ENCODE results near the gene MPZL1.
"Not testable (repeated sequence)": the region's sequence is repeated elsewhere in the genome, so short reads cannot be mapped to it uniquely, and the experiment has no call there.

Gene MPZL1

DNA sequence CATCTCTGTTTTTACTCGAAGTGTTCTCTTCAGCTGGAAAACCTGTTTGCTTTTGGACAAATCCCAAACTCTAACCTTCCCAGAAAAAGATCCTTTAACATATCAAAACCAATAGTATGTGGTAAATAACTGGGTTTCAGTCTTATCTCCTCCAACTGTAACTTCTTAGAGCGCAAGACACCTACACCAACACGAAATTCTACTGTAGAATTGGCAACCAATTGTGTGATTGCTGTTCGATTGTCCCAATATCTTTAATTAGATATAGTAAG, 5.8 kb upstream of the MPZL1 start:
- no peak for TF ChIP-seq CTCF (IDR thresholded peaks at IDR 0.05)
- peak overlapping the region in 1 of 2 donors; percentile 39 for H3K27ac ChIP-seq

GRCh38 chr1:167717351-167717750, 4.4 kb upstream of the MPZL1 start:
- no peak overlapping the region for H3K27ac ChIP-seq
- TF ChIP-seq CTCF (IDR thresholded peaks at IDR 0.05): no peak

More for the DNA sequence above, 5.8 kb upstream of the MPZL1 start:
- no peak for DNase-seq (ENCODE audit: low spot score)
- H3K4me3 ChIP-seq: peak overlapping the region; percentile 89

GRCh38 chr1:167718914-167719691, 2.7 kb upstream of the MPZL1 start:
- no peak for TF ChIP-seq CTCF (IDR thresholded peaks at IDR 0.05)
- H3K4me3 ChIP-seq: no peak overlapping the region
- H3K27ac ChIP-seq: no peak overlapping the region
- DNase-seq (ENCODE audit: low spot score): no peak

More at GRCh38 chr1:167717351-167717750, 4.4 kb upstream of the MPZL1 start:
- no peak for DNase-seq (ENCODE audit: low spot score)
- no peak overlapping the region for H3K4me3 ChIP-seq

- not testable (repeated sequence) for H3K27ac ChIP-seq; H3K4me3 ChIP-seq; DNase-seq (ENCODE audit: low spot score)
These were observed 1.9 kb upstream of the MPZL1 start for GRCh38 chr1:167719715-167720421.

- peak overlapping the region; percentile 94 for H3K4me3 ChIP-seq
- no peak for DNase-seq (ENCODE audit: low spot score)
- TF ChIP-seq CTCF (IDR thresholded peaks at IDR 0.05): no peak
- H3K27ac ChIP-seq: peak overlapping the region; percentile 73 to 94
These were observed 691 bp upstream of the MPZL1 start for GRCh38 chr1:167720965-167721616.

- no peak for DNase-seq (ENCODE audit: low spot score)
- no peak for TF ChIP-seq CTCF (IDR thresholded peaks at IDR 0.05)
These were observed 529 bp downstream of the MPZL1 start for GRCh38 chr1:167722152-167722869.

DNA sequence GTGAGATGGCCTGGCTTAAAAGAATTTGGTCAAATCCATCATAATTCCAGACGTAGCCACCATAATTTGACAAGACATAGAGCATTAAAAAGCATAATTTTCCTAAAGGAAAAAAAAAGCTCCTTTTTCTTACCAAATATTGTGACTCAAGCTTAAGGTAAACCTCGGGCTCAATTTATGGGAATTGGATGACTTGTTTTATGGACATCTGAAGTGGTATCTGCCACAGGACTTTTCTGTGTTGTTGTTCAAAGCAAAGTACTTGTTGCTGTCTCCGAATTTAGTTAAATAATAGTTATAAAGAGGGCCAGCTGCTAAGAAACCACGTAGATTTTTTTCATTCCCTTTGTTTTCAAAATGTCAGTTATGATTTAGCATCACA, 1.1 kb downstream of the MPZL1 start:
- TF ChIP-seq CTCF (IDR thresholded peaks at IDR 0.05): no peak
- no peak for DNase-seq (ENCODE audit: low spot score)
- Histone ChIP-seq H3K27ac (peak overlapping the region; percentile 8 to 73), H3K4me3 (peak overlapping the region; percentile 94)

More at GRCh38 chr1:167722152-167722869, 529 bp downstream of the MPZL1 start:
- H3K27ac ChIP-seq: peak overlapping the region; percentile 73 to 94
- H3K4me3 ChIP-seq: peak overlapping the region; percentile 94

All from coronary artery (tissue), 2 donors.